SK-N-SH treated with all-trans-retinoic acid at 6 μM for 48 hours (cell line): ENCODE data around the gene MOBP.

Source experiments
- GLIS3 ChIP-seq: fragments of 250-450 bp; sonication (Bioruptor Pico); IDR thresholded peaks from 2 replicates; pipeline ENCODE4 v1.5.0; 2020; ENCODE audit warnings: mild to moderate bottlenecking, moderate library complexity
- TOX ChIP-seq: fragments of 250-450 bp; sonication (Bioruptor Pico); IDR thresholded peaks from 2 replicates; pipeline ENCODE4 v1.8.0; 2021; ENCODE audit warnings: mild to moderate bottlenecking, moderate library complexity, borderline replicate concordance
- TF ChIP-seq, protein P1 (sequence below): fragments of 250-450 bp; sonication (Bioruptor Pico); IDR thresholded peaks from 2 replicates; pipeline ENCODE4 v1.5.1; 2020; ENCODE audit warnings: low read depth, mild to moderate bottlenecking, moderate library complexity

DNA sequence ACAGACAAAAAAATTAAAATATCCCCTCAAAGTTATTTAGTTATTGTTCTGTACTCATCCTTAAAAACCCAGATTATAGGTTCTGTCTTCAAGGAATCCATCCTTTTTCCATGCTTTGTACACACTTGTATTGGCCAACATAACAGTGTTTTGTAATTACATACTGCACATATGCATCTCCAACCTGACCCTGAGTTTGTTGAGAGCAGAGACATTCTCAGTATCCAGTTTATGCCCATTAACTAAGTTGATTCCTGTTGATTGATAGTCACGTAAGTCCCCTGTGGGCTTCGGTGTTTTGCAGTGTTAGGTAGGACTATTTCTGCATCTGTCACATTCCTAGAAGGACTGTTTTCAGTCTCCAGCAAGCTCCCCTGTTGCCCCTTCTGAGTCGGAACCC lies 33.6 kb downstream of the MOBP start:
- TF ChIP-seq, protein P1, sequence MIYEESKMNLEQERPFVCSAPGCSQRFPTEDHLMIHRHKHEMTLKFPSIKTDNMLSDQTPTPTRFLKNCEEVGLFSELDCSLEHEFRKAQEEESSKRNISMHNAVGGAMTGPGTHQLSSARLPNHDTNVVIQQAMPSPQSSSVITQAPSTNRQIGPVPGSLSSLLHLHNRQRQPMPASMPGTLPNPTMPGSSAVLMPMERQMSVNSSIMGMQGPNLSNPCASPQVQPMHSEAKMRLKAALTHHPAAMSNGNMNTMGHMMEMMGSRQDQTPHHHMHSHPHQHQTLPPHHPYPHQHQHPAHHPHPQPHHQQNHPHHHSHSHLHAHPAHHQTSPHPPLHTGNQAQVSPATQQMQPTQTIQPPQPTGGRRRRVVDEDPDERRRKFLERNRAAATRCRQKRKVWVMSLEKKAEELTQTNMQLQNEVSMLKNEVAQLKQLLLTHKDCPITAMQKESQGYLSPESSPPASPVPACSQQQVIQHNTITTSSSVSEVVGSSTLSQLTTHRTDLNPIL (CRISPR knock-in tag), result no peak
- TF ChIP-seq TOX (CRISPR knock-in tag) (no peak), GLIS3 (CRISPR knock-in tag) (no peak)
